Measurements from ENCODE around the gene LIPF. TPM values are rescaled to one million over a fixed set of nuclear protein-coding genes. Genes with fewer than 3 reads are reported as not detected.

LIPF gene
- total RNA-seq, 4 donors from 2014 or later: not detected

Other genes with a start within 250 kb of the LIPF start
- gene RNLS, start 81.1 kb upstream of the LIPF start, total RNA-seq: 10 to 100 TPM in 3 of 4 donors, 1 to 10 TPM in 1; 7.8 to 37.2 (median 26.2) TPM
- gene LIPJ, start 77.7 kb upstream of the LIPF start, total RNA-seq: under 1 TPM in 3 of 4 donors, not detected in 1; under 0.01 to 0.87 (median 0.42) TPM
- gene LIPK, start 41.8 kb downstream of the LIPF start, total RNA-seq: not detected
- gene LIPN, start 95.6 kb downstream of the LIPF start, total RNA-seq: not detected
- gene LIPM, start 138.3 kb downstream of the LIPF start, total RNA-seq: not detected
- not detected for gene ANKRD22, start 187.4 kb downstream of the LIPF start, total RNA-seq
- 10 to 100 TPM; 14.2 to 34.5 (median 25.5) TPM for gene STAMBPL1, start 215.8 kb downstream of the LIPF start, total RNA-seq